HG02840 (cell line): ENCODE results near the gene PTH2R.
"Not testable (repeated sequence)": the region's sequence is repeated elsewhere in the genome, so short reads cannot be mapped to it uniquely, and the experiment has no call there.

Experiments
- ATAC-seq: cut with Tn5 transposase; IDR thresholded peaks from one replicate; pipeline ENCODE4 v1.9.1; 2021; ENCODE audit warnings: mild to moderate bottlenecking, moderate library complexity, moderate number of reproducible peaks; ENCODE audit not compliant: unreplicated experiment, low FRiP score

PTH2R gene

GRCh38 chr2:208479342-208479741 is 72.8 kb downstream of the PTH2R start:
- ATAC-seq, result no peak

GRCh38 chr2:208481945-208482344 is 75.4 kb downstream of the PTH2R start:
- not testable (repeated sequence) for ATAC-seq

GRCh38 chr2:208482453-208483015 is 75.9 kb downstream of the PTH2R start:
- not testable (repeated sequence) for ATAC-seq

GRCh38 chr2:208485390-208485789 is 78.8 kb downstream of the PTH2R start:
- ATAC-seq, result no peak

GRCh38 chr2:208488686-208489564 is 82.3 kb downstream of the PTH2R start:
- ATAC-seq, result no peak

- no peak for ATAC-seq
Measured at GRCh38 chr2:208489687-208490086, 83.1 kb downstream of the PTH2R start.

GRCh38 chr2:208490492-208490891 is 83.9 kb downstream of the PTH2R start:
- ATAC-seq, result no peak

GRCh38 chr2:208491641-208492040 is 85.0 kb downstream of the PTH2R start:
- no peak for ATAC-seq

GRCh38 chr2:208492069-208492468 is 85.5 kb downstream of the PTH2R start:
- no peak for ATAC-seq

- no peak for ATAC-seq
Measured at GRCh38 chr2:208493186-208493585, 86.6 kb downstream of the PTH2R start.

- ATAC-seq, result no peak
Measured at GRCh38 chr2:208496129-208496528, 89.5 kb downstream of the PTH2R start.

GRCh38 chr2:208501206-208501605 is 94.6 kb downstream of the PTH2R start:
- no peak for ATAC-seq

GRCh38 chr2:208502288-208502687 is 95.7 kb downstream of the PTH2R start:
- ATAC-seq, result no peak

- not testable (repeated sequence) for ATAC-seq
Measured at GRCh38 chr2:208505365-208505764, 98.8 kb downstream of the PTH2R start.

GRCh38 chr2:208509586-208509985 is 103.0 kb downstream of the PTH2R start:
- ATAC-seq, result no peak

GRCh38 chr2:208511016-208511415 is 104.4 kb downstream of the PTH2R start:
- no peak for ATAC-seq

- no peak for ATAC-seq
Measured at GRCh38 chr2:208511573-208511972, 105.0 kb downstream of the PTH2R start.

- no peak for ATAC-seq
Measured at GRCh38 chr2:208515099-208515498, 108.5 kb downstream of the PTH2R start.

- ATAC-seq, result not testable (repeated sequence)
Measured at GRCh38 chr2:208523069-208523468, 116.5 kb downstream of the PTH2R start.

- ATAC-seq, result not testable (repeated sequence)
Measured at GRCh38 chr2:208525165-208525564, 118.6 kb downstream of the PTH2R start.

GRCh38 chr2:208529796-208530195 is 123.2 kb downstream of the PTH2R start:
- ATAC-seq, result no peak

- no peak for ATAC-seq
Measured at GRCh38 chr2:208531361-208531760, 124.8 kb downstream of the PTH2R start.
